ENCODE data around the gene NCAM1.

Gene NCAM1

GRCh38 chr11:113166280-113166679, 205.1 kb downstream of the NCAM1 start:
- no peak overlapping the region for H3K4me3 ChIP-seq (ENCODE audit: low read depth, low read length)
- no peak for TF ChIP-seq CTCF (IDR thresholded peaks at IDR 0.05; ENCODE audit: low read depth, low read length)

- no peak for TF ChIP-seq CTCF (IDR thresholded peaks at IDR 0.05; ENCODE audit: low read depth, low read length)
- no peak overlapping the region for H3K4me3 ChIP-seq (ENCODE audit: low read depth, low read length)
Measured at GRCh38 chr11:113167599-113167998, 206.4 kb downstream of the NCAM1 start.

- no peak for TF ChIP-seq CTCF (IDR thresholded peaks at IDR 0.05; ENCODE audit: low read depth, low read length)
- no peak overlapping the region for H3K4me3 ChIP-seq (ENCODE audit: low read depth, low read length)
Measured at GRCh38 chr11:113168354-113169342, 207.4 kb downstream of the NCAM1 start.

GRCh38 chr11:113172382-113172951, 211.2 kb downstream of the NCAM1 start:
- no peak for TF ChIP-seq CTCF (IDR thresholded peaks at IDR 0.05; ENCODE audit: low read depth, low read length)
- H3K4me3 ChIP-seq (ENCODE audit: low read depth, low read length), result no peak overlapping the region

- TF ChIP-seq CTCF (IDR thresholded peaks at IDR 0.05; ENCODE audit: low read depth, low read length), result no peak
- H3K4me3 ChIP-seq (ENCODE audit: low read depth, low read length), result no peak overlapping the region
Measured at GRCh38 chr11:113173126-113173525, 211.9 kb downstream of the NCAM1 start.

GRCh38 chr11:113174882-113175281, 213.7 kb downstream of the NCAM1 start:
- no peak overlapping the region for H3K4me3 ChIP-seq (ENCODE audit: low read depth, low read length)
- no peak for TF ChIP-seq CTCF (IDR thresholded peaks at IDR 0.05; ENCODE audit: low read depth, low read length)

All from WI38 (cell line).